Aorta (tissue), 5 donors: ENCODE data around the gene CCNF. TPM values are rescaled to one million over a fixed set of nuclear protein-coding genes. Genes with fewer than 3 reads are reported as not detected.

Experiments
- ATAC-seq: fragments of 200-7000 bp; cut with Tn5 transposase; one replicate; pipeline ENCODE4 v1.9.1; 2022; ENCODE audit warnings: moderate library complexity; ENCODE audit not compliant: low FRiP score
- DNase-seq, 2 donors: peaks; one replicate each; pipeline ENCODE4 v3.0.0-alpha.2; 2020
- H3K27ac ChIP-seq, 2 donors: one replicate each; pipeline ENCODE4 v1.5.1; 2013; ENCODE audit warnings: low read length in 2 of 2, mild to moderate bottlenecking in 2 of 2, moderate library complexity in 2 of 2, control low read depth in 1 of 2, inconsistent platforms in 1 of 2, low read depth in 1 of 2
- H3K27me3 ChIP-seq, 2 donors: one replicate each; pipeline ENCODE4 v1.6.1; 2013; ENCODE audit warnings: control low read depth in 1 of 2, low read length in 1 of 2, mild to moderate bottlenecking in 1 of 2, moderate library complexity in 1 of 2; ENCODE audit not compliant: insufficient read depth in 2 of 2, control insufficient read depth in 1 of 2
- H3K36me3 ChIP-seq, 2 donors: one replicate each; pipeline ENCODE4 v1.6.1; 2013; ENCODE audit warnings: control low read depth in 1 of 2, low read length in 1 of 2, mild to moderate bottlenecking in 1 of 2; ENCODE audit not compliant: insufficient read depth in 2 of 2, control insufficient read depth in 1 of 2
- H3K4me1 ChIP-seq, 2 donors: one replicate each; pipeline ENCODE4 v1.6.1; 2013; ENCODE audit warnings: low read length in 2 of 2, control low read depth in 1 of 2, mild to moderate bottlenecking in 1 of 2, moderate library complexity in 1 of 2; ENCODE audit not compliant: insufficient read depth in 2 of 2, control insufficient read depth in 1 of 2
- H3K4me3 ChIP-seq, 2 donors: one replicate each; pipeline ENCODE4 v1.5.1; 2013; ENCODE audit warnings: low read length in 2 of 2, control low read depth in 1 of 2, mild to moderate bottlenecking in 1 of 2
- H3K9me3 ChIP-seq: one replicate; pipeline ENCODE4 v1.6.1; 2013; ENCODE audit warnings: mild to moderate bottlenecking, low read length; ENCODE audit not compliant: control insufficient read depth
- WGBS, 2 donors: extraction: QIAGEN DNeasy Blood & Tissue Kit; methylation state at CpG; one replicate each; pipeline ENCODE4 v1.1.7; 2013; 5-methylcytosine and 5-hydroxymethylcytosine counted together
- intact Hi-C, 2 donors: fragments of 100-400 bp; cut with DNase I; formaldehyde crosslinking; loops; one replicate each; pipeline versions ENCODE4 v1.14.2 to v1.15.0; 2022
- polyA plus RNA-seq, 2 donors: library from polyadenylated mRNA; stranded (reverse); fragments of 200-250 nt; gene quantifications; one replicate each; pipeline ENCODE4 v1.2.3, GENCODE V29; 2013
- total RNA-seq, 2 donors: library from RNA; stranded (reverse); fragmentation: NEBNext Ultra II Directional; extraction: Animal tissue kit (Norgen Biotek cat#: 25700); gene quantifications; one replicate each; pipeline ENCODE4 v1.2.1, GENCODE V29; 2021
- donor health status: healthy with polysubstance abuse.
- donor health status: Bipolar disorder and iron deficiency.
- donor health status: DM: no; HTN: no; CAD: no.
- donor health status: DM: no; HTN: no; CAD: no.
- donor health status: DM: yes; HTN: yes; CAD: no.

The CCNF gene
- total and polyA plus RNA-seq, 4 donors: 0.33 to 3.6 (median 0.83) TPM

GRCh38 chr16:2458887-2459646 is 29.8 kb downstream of the CCNF start:
- ATAC-seq (no peak), DNase-seq (no peak)
- 28% methylated on average over 18 of the region's 18 CpGs for WGBS, 2 donors
- no peak overlapping the region for H3K4me3 ChIP-seq
- no peak overlapping the region for H3K27ac ChIP-seq
- no peaks in the 10 kb centered on the region for H3K27me3 ChIP-seq
- H3K36me3 ChIP-seq: no peaks in the 10 kb centered on the region
- intact Hi-C loops: no loop called here
- no peaks in the 10 kb centered on the region for H3K4me1 ChIP-seq
- H3K9me3 ChIP-seq: no peaks in the 10 kb centered on the region

DNA sequence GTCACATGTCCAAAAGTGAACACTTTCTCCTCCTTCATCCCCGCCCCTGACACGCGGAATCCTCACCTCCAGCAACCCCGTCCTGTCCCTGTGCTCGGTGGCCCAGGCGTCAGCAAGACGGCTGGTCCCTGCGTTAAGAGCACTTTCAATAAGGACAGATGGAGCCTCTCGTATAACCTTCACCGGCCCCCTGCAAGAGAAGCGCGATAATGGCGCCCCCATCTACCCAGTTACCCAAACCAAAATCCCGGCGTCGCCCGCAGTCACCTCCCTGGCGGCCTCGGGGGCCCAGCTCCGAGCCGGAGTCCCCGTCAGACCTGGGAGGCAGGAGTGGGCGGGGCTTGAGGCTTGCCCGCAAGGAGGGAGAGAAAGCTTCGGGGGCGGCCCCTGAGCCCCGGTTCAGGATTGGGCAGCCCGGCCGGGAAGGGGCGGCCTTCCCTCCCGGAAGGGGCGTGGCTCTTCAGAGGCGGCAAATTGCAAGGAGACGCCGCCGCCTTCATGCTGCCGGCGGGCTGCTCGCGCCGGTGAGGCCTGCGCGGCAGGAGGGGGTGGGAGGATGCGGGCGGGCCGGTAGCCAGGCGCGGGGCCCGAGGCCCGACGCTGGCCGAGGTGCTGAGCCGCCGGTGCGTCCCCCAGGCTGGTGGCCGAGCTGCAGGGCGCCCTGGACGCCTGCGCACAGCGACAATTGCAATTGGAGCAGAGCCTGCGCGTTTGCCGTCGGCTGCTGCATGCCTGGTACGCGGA is 30.6 kb downstream of the CCNF start, which contains the start of gene TEDC2:
Gene TEDC2, plus strand, starts transcription at position 463 of the 744 bp plus-strand sequence. Its CDS starts 36 bp downstream, at position 499.
- ATAC-seq: peak; percentile 96
- Histone ChIP-seq H3K36me3 (no peaks in the 10 kb centered on the region), H3K4me1 (no peaks in the 10 kb centered on the region), H3K9me3 (no peaks in the 10 kb centered on the region), H3K27ac (no peak within 1 kb of the TSS), H3K27me3 (no peaks in the 10 kb centered on the region), H3K4me3 (peak within 1 kb of the TSS in 1 of 2 donors; percentile 37)
- WGBS, 2 donors: 0 to 1% methylated on average over 53 to 66 of the region's 66 CpGs
- DNase-seq: peak; percentile 98 to 99
- intact Hi-C loops: no loop called here

DNA sequence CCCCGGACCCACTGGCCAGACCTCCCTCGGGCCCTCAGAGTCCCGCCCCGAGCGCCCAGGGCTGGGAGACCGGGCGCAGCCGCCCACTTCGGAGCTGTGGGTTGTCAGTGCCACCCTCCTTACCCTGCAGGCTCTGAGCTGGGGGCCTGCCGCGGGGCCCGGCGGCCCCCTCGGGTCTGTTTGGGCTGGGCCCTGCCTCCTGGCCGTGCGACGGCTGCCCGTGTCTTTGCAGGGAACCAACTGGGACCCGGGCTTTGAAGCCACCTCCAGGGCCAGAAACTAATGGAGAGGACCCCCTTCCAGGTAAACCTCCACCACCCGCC is 31.1 kb downstream of the CCNF start:
- no peak overlapping the region for H3K4me3 ChIP-seq
- no peaks in the 10 kb centered on the region for H3K4me1 ChIP-seq
- H3K27ac ChIP-seq: no peak overlapping the region
- H3K27me3 ChIP-seq: no peaks in the 10 kb centered on the region
- 1 to 2% methylated on average over 20 of the region's 20 CpGs for WGBS, 2 donors
- H3K36me3 ChIP-seq: no peaks in the 10 kb centered on the region
- H3K9me3 ChIP-seq: no peaks in the 10 kb centered on the region
- intact Hi-C loops: no loop called here
- no peak for ATAC-seq
- no peak for DNase-seq

DNA sequence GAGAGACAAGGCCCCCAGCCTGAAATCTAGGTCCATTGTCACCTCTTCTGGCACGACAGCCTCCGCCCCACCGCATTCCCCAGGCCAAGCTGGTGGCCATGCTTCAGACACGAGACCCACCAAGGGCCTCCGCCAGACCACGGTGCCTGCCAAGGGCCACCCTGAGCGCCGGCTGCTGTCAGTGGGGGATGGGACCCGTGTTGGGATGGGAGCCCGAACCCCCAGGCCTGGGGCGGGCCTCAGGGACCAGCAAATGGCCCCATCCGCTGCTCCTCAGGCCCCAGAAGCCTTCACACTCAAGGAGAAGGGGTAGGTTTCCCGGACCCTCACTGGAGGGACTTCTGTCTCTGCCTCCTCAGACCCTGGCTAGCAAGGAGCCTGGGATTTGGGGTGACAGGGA is 31.7 kb downstream of the CCNF start:
- no peak for DNase-seq
- H3K36me3 ChIP-seq: no peaks in the 10 kb centered on the region
- no peaks in the 10 kb centered on the region for H3K9me3 ChIP-seq
- H3K4me3 ChIP-seq: no peak overlapping the region
- intact Hi-C loops: no loop called here
- WGBS, 2 donors: 76 to 78% methylated on average over 13 of the region's 13 CpGs
- H3K27ac ChIP-seq: no peak overlapping the region
- no peaks in the 10 kb centered on the region for H3K27me3 ChIP-seq
- H3K4me1 ChIP-seq: no peaks in the 10 kb centered on the region
- no peak for ATAC-seq

DNA sequence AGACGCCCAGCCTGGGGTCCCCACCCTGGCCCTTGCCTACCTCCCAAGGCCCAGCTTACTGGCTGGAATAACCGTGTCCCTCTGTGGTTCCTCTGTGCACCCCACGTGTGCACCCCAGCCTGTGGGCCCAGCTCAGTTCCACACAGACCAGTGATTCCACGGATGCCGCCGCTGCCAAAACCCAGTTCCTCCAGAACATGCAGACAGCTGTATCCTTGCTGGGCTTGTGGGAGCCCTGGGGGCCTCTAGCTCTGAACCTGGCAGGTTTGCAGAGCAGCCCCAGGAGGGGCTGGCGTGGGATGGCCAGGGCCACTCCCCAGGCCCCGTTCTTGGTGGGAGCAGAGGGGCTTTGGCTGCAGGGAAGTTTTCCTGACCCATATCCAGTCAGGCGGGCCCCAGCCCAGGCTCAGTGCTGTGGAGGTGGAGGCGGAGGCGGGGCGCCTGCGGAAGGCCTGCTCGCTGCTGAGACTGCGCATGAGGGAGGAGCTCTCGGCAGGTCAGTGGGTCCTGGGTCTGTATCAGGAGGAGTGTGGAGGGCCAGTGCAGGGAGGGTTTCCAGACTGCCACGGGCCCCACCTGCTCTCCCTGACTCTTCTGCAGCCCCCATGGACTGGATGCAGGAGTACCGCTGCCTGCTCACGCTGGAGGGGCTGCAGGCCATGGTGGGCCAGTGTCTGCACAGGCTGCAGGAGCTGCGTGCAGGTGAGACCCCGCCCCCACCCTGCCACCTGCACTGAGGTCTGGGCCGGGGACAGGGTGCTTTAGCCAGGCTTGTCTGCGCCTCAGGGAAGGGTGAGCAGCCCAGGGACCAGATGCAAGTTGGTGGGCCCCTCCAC is 33.0 kb downstream of the CCNF start:
- H3K27me3 ChIP-seq: no peaks in the 10 kb centered on the region
- no peaks in the 10 kb centered on the region for H3K9me3 ChIP-seq
- ATAC-seq (no peak), DNase-seq (no peak)
- intact Hi-C loops: no loop called here
- no peaks in the 10 kb centered on the region for H3K4me1 ChIP-seq
- H3K27ac ChIP-seq: no peak overlapping the region
- H3K4me3 ChIP-seq: no peak overlapping the region
- WGBS, 2 donors: 91 to 94% methylated on average over 23 of the region's 23 CpGs
- H3K36me3 ChIP-seq: no peaks in the 10 kb centered on the region

GRCh38 chr16:2464333-2464732 is 35.1 kb downstream of the CCNF start:
- Histone ChIP-seq H3K4me3 (no peak overlapping the region), H3K27me3 (no peaks in the 10 kb centered on the region), H3K36me3 (no peaks in the 10 kb centered on the region), H3K4me1 (no peaks in the 10 kb centered on the region), H3K27ac (no peak overlapping the region), H3K9me3 (no peaks in the 10 kb centered on the region)
- 78 to 87% methylated on average over 12 of the region's 12 CpGs for WGBS, 2 donors
- no peak for DNase-seq
- ATAC-seq: no peak
- intact Hi-C loops: no loop called here

GRCh38 chr16:2465653-2466415 is 36.6 kb downstream of the CCNF start:
- Histone ChIP-seq H3K36me3 (no peaks in the 10 kb centered on the region), H3K4me3 (no peak overlapping the region), H3K4me1 (no peaks in the 10 kb centered on the region), H3K27ac (no peak overlapping the region), H3K27me3 (no peaks in the 10 kb centered on the region), H3K9me3 (no peaks in the 10 kb centered on the region)
- ATAC-seq (no peak), DNase-seq (no peak)
- intact Hi-C loops: no loop called here
- 87 to 88% methylated on average over 12 of the region's 12 CpGs for WGBS, 2 donors
